Neural cell (in vitro differentiated cells): ENCODE data around the gene SDHAF4. TPM values are rescaled to one million over a fixed set of nuclear protein-coding genes. Genes with fewer than 3 reads are reported as not detected.

Source experiments
- H2AFZ ChIP-seq: fragments of 200-600, 300-800 bp; sonication (generic), shearing (Covaris generic); 2 replicates; pipeline ENCODE4 v1.6.0; 2014; ENCODE audit warnings: low read depth, mild to moderate bottlenecking, antibody characterized with exemption, low read length, moderate library complexity
- H3F3A ChIP-seq: fragments of 200-600 bp; shearing (Covaris generic); 2 replicates; pipeline ENCODE4 v1.6.1; 2016; ENCODE audit warnings: mild to moderate bottlenecking, moderate library complexity, mixed read lengths, antibody characterized with exemption, low read length; ENCODE audit not compliant: insufficient read depth, poor library complexity, severe bottlenecking
- H3K27ac ChIP-seq: fragments of 200-600, 300-800 bp; sonication (generic), shearing (Covaris generic); 2 replicates; pipeline ENCODE4 v1.5.1; 2014; ENCODE audit warnings: mild to moderate bottlenecking, low read length, moderate library complexity
- H3K27me3 ChIP-seq: fragments of 300-800, 200-600 bp; sonication (generic), shearing (Covaris generic); 2 replicates; pipeline ENCODE4 v1.6.0; 2014; ENCODE audit warnings: mild to moderate bottlenecking, low read depth, low read length, moderate library complexity; ENCODE audit not compliant: insufficient read depth
- H3K36me3 ChIP-seq: fragments of 300-800, 200-600 bp; sonication (generic), shearing (Covaris generic); 2 replicates; pipeline ENCODE4 v1.5.1; 2014; ENCODE audit warnings: mild to moderate bottlenecking, antibody characterized with exemption, low read length, moderate library complexity; ENCODE audit not compliant: insufficient read depth
- H3K4me2 ChIP-seq: fragments of 300-800, 200-600 bp; sonication (generic), shearing (Covaris generic); 2 replicates; pipeline ENCODE4 v1.6.0; 2014; ENCODE audit warnings: mild to moderate bottlenecking, low read length
- H3K4me3 ChIP-seq: fragments of 300-800, 200-600 bp; sonication (generic), shearing (Covaris generic); 2 replicates; pipeline ENCODE4 v1.5.1; 2014; ENCODE audit warnings: mild to moderate bottlenecking, low read length, moderate library complexity
- H3K79me2 ChIP-seq: fragments of 200-600 bp; shearing (Covaris generic); replicated peaks from 2 replicates; pipeline ENCODE4 v1.6.0; 2014; ENCODE audit warnings: mild to moderate bottlenecking, low read length, moderate library complexity; ENCODE audit not compliant: insufficient read depth
- H3K9ac ChIP-seq: fragments of 300-800, 200-600 bp; sonication (generic), shearing (Covaris generic); 2 replicates; pipeline ENCODE4 v1.6.1; 2016; ENCODE audit warnings: mild to moderate bottlenecking, low read length, mixed read lengths
- H3K9me2 ChIP-seq: fragments of 200-600 bp; shearing (Covaris generic); 2 replicates; pipeline ENCODE4 v1.6.1; 2016; ENCODE audit warnings: mild to moderate bottlenecking, low read length, mixed read lengths; ENCODE audit not compliant: insufficient read depth
- H3K9me3 ChIP-seq: fragments of 200-600, 300-800 bp; sonication (generic), shearing (Covaris generic); 2 replicates; pipeline ENCODE4 v1.6.1; 2016; ENCODE audit warnings: mild to moderate bottlenecking, mixed run types, low read length, moderate library complexity, mixed read lengths
- H4K20me1 ChIP-seq: fragments of 200-600 bp; shearing (Covaris generic); 2 replicates; pipeline ENCODE4 v1.6.1; 2016; ENCODE audit warnings: mild to moderate bottlenecking, mixed run types; ENCODE audit not compliant: insufficient read depth
- EP300 ChIP-seq: fragments of 450-650 bp; conservative IDR thresholded peaks from 2 replicates; pipeline ENCODE4 v1.6.1; 2014; ENCODE audit warnings: antibody characterized with exemption, mild to moderate bottlenecking, moderate library complexity; ENCODE audit not compliant: poor library complexity, severe bottlenecking
- EZH2 ChIP-seq: fragments of 200-600, 300-800 bp; shearing (Covaris generic), sonication (generic); IDR thresholded peaks from 2 replicates; pipeline ENCODE4 v1.6.1; 2014; ENCODE audit warnings: antibody characterized with exemption, low read length, borderline replicate concordance, mild to moderate bottlenecking; ENCODE audit not compliant: insufficient read depth, poor library complexity, severe bottlenecking
- MXI1 ChIP-seq: fragments of 450-650 bp; conservative IDR thresholded peaks from 2 replicates; pipeline ENCODE4 v1.6.1; 2014; ENCODE audit warnings: antibody characterized with exemption, mild to moderate bottlenecking; ENCODE audit not compliant: poor library complexity, severe bottlenecking
- POLR2AphosphoS5 ChIP-seq: IDR thresholded peaks from 2 replicates; pipeline ENCODE4 v1.6.1; 2012
- RAD21 ChIP-seq: fragments of 450-650 bp; conservative IDR thresholded peaks from 2 replicates; pipeline ENCODE4 v1.6.1; 2014; ENCODE audit warnings: antibody characterized with exemption, mild to moderate bottlenecking, moderate library complexity
- SMC3 ChIP-seq: fragments of 450-650 bp; conservative IDR thresholded peaks from 2 replicates; pipeline ENCODE4 v1.6.1; 2014; ENCODE audit warnings: antibody characterized with exemption, mild to moderate bottlenecking, moderate library complexity; ENCODE audit not compliant: poor library complexity
- TAF1 ChIP-seq: IDR thresholded peaks from 2 replicates; pipeline ENCODE4 v1.6.1; 2012; ENCODE audit warnings: low read depth
- polyA minus RNA-seq: library from RNA; depleted of rRNA, polyadenylated mRNA; stranded (reverse); fragments of >200 nt; gene quantifications from 2 replicates; pipeline ENCODE4 v1.2.3, GENCODE V29; 2014
- polyA plus RNA-seq: library from polyadenylated mRNA; depleted of rRNA; stranded (reverse); fragments of >200 nt; gene quantifications from 2 replicates; pipeline ENCODE4 v1.2.3, GENCODE V29; 2014
- TF ChIP-seq, protein P1 (sequence below): IDR thresholded peaks from 2 replicates; pipeline ENCODE4 v1.6.1; 2012; ENCODE audit warnings: borderline replicate concordance
- TF ChIP-seq, protein P2 (sequence below): fragments of 450-650 bp; IDR thresholded peaks from 2 replicates; pipeline ENCODE4 v1.5.1; 2014; ENCODE audit warnings: antibody characterized with exemption, mild to moderate bottlenecking, moderate library complexity; ENCODE audit not compliant: poor library complexity, severe bottlenecking

The SDHAF4 gene
- 28.2 and 50.2 TPM in 2 replicates for polyA plus RNA-seq
- polyA minus RNA-seq, result 19.0 and 21.2 TPM in 2 replicates

DNA sequence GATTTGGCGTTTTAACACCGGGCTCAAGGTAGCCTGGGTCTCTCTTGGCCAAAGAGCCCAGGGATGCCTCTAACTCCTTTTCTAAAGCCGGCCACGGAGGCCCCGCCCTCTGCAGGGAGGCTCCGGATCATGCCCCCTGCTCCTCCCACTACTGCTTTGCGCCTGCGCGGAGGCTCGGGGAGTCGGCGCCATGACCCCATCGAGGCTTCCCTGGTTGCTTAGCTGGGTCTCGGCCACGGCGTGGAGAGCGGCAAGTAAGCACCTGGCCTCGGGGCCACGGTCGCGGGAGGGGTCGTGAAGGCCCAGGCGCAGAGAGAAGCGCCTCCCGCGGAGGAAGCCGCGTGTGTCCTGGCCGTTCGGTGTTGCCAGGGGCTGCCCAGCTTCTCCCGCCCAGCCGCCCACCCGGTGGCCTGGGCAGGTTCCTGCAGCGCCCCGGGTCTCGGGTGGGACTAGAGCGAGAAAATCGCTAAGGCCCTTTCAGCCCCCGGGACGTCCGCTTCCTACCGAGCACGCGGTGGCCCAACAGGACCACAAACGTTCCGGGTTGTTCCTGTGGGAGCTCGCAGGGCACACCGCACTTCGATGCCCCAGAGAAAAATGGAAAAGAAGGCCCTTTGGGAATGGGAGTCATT is at the start of gene SDHAF4:
SDHAF4 (plus strand) TSS at position 180 of the 632 bp plus-strand sequence; CDS start at position 191, 11 bp downstream.
- Histone ChIP-seq H3K27ac (peak within 1 kb of the TSS; percentile 70), H3K27me3 (no peaks in the 10 kb centered on the region), H3K9ac (peak within 1 kb of the TSS; percentile 83), H3K4me2 (peak within 1 kb of the TSS; percentile 52), H3K9me2 (no peaks in the 10 kb centered on the region), H3F3A (no peaks in the 10 kb centered on the region), H3K36me3 (no peaks in the 10 kb centered on the region), H3K9me3 (no peaks in the 10 kb centered on the region), H3K4me3 (peak within 1 kb of the TSS; percentile 81), H4K20me1 (no peaks in the 10 kb centered on the region), H3K79me2 (peaks cover 4% of the 10 kb centered on the region), H2AFZ (peak within 1 kb of the TSS; percentile 53)
- TF ChIP-seq TAF1, result no peak
- TF ChIP-seq, protein P1, sequence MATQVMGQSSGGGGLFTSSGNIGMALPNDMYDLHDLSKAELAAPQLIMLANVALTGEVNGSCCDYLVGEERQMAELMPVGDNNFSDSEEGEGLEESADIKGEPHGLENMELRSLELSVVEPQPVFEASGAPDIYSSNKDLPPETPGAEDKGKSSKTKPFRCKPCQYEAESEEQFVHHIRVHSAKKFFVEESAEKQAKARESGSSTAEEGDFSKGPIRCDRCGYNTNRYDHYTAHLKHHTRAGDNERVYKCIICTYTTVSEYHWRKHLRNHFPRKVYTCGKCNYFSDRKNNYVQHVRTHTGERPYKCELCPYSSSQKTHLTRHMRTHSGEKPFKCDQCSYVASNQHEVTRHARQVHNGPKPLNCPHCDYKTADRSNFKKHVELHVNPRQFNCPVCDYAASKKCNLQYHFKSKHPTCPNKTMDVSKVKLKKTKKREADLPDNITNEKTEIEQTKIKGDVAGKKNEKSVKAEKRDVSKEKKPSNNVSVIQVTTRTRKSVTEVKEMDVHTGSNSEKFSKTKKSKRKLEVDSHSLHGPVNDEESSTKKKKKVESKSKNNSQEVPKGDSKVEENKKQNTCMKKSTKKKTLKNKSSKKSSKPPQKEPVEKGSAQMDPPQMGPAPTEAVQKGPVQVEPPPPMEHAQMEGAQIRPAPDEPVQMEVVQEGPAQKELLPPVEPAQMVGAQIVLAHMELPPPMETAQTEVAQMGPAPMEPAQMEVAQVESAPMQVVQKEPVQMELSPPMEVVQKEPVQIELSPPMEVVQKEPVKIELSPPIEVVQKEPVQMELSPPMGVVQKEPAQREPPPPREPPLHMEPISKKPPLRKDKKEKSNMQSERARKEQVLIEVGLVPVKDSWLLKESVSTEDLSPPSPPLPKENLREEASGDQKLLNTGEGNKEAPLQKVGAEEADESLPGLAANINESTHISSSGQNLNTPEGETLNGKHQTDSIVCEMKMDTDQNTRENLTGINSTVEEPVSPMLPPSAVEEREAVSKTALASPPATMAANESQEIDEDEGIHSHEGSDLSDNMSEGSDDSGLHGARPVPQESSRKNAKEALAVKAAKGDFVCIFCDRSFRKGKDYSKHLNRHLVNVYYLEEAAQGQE, result peak; percentile 45
- TF ChIP-seq, protein P2, sequence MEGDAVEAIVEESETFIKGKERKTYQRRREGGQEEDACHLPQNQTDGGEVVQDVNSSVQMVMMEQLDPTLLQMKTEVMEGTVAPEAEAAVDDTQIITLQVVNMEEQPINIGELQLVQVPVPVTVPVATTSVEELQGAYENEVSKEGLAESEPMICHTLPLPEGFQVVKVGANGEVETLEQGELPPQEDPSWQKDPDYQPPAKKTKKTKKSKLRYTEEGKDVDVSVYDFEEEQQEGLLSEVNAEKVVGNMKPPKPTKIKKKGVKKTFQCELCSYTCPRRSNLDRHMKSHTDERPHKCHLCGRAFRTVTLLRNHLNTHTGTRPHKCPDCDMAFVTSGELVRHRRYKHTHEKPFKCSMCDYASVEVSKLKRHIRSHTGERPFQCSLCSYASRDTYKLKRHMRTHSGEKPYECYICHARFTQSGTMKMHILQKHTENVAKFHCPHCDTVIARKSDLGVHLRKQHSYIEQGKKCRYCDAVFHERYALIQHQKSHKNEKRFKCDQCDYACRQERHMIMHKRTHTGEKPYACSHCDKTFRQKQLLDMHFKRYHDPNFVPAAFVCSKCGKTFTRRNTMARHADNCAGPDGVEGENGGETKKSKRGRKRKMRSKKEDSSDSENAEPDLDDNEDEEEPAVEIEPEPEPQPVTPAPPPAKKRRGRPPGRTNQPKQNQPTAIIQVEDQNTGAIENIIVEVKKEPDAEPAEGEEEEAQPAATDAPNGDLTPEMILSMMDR, result peak; percentile 52
- peak; percentile 39 for TF ChIP-seq SMC3
- peak; percentile 74 for TF ChIP-seq MXI1
- no peak for TF ChIP-seq EZH2
- TF ChIP-seq RAD21, result peak; percentile 30
- peak; percentile 21 for TF ChIP-seq EP300
- peak; percentile 98 for TF ChIP-seq POLR2AphosphoS5

DNA sequence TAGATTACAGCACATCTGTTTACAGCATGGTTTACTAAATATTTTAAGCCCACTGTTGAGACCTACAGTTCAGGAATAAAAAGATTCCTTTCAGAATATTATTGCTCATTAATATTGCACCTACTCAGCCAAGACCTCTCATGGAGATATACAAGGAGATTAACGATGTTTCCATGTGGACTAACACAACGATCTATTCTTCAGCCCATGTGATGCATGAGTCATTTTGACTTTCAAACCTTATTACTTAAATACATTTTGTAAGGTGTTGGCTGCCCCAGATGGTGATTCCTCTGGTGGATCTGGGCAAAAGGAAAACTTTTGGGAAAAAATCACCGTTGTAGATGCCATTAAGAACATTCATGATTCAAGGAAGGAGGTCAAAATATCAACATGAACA is 48.0 kb upstream of the SDHAF4 start:
- Histone ChIP-seq H3K36me3 (no peaks in the 10 kb centered on the region), H3K9me3 (no peaks in the 10 kb centered on the region), H3K27ac (no peak overlapping the region), H3K79me2 (no peaks in the 10 kb centered on the region), H3K4me2 (no peak overlapping the region), H4K20me1 (no peaks in the 10 kb centered on the region), H3K27me3 (no peaks in the 10 kb centered on the region), H3F3A (no peaks in the 10 kb centered on the region), H2AFZ (no peak overlapping the region), H3K4me3 (no peak overlapping the region), H3K9me2 (no peaks in the 10 kb centered on the region), H3K9ac (no peak overlapping the region)
- no peak for TF ChIP-seq RAD21
- TF ChIP-seq POLR2AphosphoS5, result no peak
- no peak for TF ChIP-seq TAF1
- TF ChIP-seq MXI1, result no peak
- no peak for TF ChIP-seq SMC3
- TF ChIP-seq EZH2, result no peak
